Fibroblast of skin of left quadriceps (primary cell): Measurements from ENCODE around the gene MED23.

ENCODE experiments used
- DNase-seq, 2 experiments: peaks; one replicate each; pipeline ENCODE4 v3.0.0-alpha.2; 2013; ENCODE audit warnings: low read depth in 2 of 2

The MED23 gene, protein sequence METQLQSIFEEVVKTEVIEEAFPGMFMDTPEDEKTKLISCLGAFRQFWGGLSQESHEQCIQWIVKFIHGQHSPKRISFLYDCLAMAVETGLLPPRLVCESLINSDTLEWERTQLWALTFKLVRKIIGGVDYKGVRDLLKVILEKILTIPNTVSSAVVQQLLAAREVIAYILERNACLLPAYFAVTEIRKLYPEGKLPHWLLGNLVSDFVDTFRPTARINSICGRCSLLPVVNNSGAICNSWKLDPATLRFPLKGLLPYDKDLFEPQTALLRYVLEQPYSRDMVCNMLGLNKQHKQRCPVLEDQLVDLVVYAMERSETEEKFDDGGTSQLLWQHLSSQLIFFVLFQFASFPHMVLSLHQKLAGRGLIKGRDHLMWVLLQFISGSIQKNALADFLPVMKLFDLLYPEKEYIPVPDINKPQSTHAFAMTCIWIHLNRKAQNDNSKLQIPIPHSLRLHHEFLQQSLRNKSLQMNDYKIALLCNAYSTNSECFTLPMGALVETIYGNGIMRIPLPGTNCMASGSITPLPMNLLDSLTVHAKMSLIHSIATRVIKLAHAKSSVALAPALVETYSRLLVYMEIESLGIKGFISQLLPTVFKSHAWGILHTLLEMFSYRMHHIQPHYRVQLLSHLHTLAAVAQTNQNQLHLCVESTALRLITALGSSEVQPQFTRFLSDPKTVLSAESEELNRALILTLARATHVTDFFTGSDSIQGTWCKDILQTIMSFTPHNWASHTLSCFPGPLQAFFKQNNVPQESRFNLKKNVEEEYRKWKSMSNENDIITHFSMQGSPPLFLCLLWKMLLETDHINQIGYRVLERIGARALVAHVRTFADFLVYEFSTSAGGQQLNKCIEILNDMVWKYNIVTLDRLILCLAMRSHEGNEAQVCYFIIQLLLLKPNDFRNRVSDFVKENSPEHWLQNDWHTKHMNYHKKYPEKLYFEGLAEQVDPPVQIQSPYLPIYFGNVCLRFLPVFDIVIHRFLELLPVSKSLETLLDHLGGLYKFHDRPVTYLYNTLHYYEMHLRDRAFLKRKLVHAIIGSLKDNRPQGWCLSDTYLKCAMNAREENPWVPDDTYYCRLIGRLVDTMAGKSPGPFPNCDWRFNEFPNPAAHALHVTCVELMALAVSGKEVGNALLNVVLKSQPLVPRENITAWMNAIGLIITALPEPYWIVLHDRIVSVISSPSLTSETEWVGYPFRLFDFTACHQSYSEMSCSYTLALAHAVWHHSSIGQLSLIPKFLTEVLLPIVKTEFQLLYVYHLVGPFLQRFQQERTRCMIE (N-terminal part only)

DNA sequence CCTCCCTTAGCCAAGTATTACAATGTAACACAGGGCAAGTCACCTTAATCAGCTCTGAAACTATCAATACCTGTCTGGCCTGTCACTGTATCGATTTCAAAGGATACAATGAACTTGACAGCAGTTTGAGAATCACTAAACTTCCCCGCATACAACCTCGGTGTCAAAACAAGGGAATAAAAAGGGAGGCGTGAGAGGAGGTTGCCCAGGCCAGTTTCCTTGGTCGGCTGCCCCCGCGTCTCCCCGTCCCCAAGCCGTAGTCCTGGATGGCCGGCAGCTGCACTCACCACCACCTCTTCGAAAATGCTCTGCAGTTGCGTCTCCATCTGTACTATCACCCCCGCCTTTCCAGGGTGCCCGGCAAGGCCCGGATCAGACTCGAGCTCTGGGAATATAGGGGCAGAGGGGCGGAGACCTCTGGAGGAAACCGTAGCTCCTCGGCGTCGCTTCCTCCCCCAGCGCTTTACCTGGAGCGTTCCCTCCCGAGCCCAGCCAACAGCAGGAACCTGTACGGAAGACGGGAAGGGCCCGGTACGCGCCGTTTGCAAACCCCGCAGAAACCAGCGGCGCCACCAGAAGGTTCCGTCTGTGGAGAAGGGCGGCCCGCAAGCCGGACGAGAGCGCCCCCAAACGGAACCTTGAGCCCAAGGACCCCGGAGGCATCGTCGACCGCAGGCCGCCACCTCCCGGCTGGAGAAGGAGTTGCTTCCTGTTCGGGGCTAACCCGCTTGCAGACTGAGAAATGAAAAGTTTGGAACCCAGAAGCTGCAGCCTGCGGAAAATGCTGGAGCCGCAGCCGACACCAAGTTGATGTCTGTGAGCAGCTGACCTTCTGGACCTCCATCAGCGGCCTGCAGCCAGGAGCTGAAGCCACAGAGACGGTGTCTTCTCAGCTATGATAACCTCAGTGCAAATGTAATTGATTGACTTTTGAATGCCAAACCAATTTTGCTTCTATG is at the start of gene MED23:
TSS of gene MED23 (minus strand) at position 519 of the 959 bp plus-strand sequence. CDS start at position 326, 193 bp downstream.
- peak; percentile 86 for DNase-seq

DNA sequence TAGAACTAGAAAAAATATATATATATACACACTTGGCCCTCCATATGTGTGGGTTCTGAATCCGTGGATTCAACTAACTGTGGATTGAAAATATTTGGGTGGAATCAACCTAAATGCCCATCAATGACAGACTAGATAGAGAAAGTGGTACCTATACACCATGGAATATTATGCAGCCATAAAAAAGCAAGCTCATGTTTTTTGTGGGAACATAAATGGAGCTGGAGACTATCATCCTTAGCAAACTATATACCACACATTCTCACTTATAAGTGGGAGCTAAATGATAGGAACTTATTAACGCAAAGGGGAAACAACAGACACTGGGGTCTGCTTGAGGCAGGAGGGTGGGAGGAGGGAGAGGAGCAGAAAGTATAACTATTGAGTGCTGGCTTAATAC is 45.1 kb upstream of the MED23 start:
- no peak for DNase-seq

DNA sequence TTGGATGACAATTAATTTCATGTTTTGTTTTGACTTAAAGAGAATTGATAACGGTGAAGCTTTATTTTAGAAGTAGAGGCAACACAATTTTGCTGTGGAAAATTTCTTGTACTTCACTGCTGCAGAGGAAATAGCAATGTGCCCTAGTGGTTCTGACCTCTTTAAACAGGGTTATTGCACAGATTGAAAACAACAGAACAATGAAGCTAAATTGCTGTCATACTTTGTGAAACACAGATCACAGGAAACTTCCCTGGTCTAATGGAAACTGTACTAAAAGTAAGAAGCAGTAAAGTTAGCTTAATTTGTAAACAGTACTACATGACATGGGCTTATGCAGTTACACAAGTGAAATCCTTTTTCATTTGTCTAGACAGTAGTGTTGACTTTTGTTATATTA is 41.8 kb upstream of the MED23 start:
- DNase-seq = no peak

DNA sequence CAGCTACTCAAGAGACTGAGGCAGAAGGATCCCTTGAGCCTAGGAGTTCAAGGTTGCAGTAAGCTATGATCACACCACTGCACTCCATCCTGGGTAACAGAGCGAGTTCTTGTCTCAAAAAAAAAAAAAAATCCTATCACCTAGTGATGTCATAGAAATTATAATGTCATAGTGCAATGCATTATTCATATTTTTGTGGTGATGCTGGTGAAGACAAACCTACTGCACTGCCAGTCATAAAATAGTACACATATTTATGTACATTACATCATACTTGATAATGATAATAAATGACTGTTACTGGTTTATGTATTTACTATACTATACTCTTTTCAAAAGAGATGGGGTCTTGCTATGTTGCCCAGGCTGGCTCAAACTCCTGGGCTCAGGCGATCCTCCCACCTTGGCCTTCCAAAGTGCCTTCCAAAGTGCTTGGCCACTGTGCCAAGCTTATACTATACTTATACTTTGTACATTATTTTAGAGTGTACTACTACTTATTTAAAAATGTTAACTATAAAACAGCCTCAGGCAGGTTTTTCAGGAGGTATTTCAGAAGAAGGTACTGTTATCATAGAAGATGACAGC is 35.6 kb upstream of the MED23 start:
- no peak for DNase-seq

DNA sequence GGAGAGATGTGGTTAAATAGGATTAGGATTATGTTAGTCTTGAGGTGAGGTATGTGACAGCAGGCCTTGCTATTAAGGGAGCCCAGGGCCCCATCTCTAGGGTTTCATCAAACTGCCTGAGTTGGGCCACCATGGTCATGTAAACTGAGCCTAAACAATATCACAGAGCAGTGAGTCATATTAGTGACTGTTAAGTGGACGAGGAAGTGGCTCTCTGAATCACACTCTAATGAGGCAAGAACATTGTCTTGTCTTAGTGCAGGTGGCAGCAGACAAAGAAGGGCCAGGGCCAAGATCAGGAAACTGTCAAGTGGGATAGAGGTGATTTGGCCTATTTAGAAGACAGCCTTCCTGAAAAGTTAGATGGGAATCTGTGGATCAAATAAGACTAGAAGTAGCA is 32.2 kb upstream of the MED23 start:
- no peak for DNase-seq

DNA sequence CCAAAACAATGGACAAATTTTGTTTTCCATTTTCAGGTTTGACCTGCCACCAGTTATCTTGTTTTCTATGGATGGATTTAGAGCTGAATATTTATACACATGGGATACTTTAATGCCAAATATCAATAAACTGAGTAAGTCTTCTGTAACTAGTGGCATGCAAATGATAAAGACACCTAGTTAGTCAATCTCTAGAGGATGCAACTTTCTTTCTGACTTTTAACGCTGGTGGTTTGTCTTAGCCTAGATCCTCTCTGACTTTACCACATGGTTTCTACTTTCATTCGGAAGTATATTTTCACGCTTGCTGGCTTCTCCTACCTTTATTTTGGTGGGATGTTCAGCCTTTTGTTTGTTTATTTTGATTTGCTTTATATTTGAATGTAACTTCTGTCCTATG is 30.2 kb upstream of the MED23 start:
- DNase-seq = no peak

DNA sequence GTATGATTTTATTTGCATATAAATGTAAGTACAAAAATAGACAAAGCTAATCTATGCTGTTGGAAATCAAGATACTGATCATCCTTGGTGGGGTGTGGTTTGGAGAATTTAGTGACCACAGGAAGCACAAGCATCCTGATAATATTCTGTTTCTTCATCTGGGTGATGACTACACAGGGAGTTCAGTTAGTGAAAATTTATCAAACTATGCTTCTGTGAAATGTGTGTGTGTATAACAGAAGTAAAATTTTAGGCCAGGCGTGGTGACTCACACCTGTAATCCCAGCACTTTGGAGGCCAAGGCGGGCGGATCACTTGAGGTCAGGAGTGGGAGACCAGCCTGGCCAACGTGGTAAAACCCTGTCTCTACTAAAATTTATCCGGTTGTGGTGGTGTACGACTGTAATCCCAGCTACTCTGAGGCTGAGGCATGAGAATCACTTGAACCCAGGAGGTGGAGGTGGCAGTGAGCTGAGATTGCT is 29.6 kb upstream of the MED23 start:
- DNase-seq = peak; percentile 4 to 6

DNA sequence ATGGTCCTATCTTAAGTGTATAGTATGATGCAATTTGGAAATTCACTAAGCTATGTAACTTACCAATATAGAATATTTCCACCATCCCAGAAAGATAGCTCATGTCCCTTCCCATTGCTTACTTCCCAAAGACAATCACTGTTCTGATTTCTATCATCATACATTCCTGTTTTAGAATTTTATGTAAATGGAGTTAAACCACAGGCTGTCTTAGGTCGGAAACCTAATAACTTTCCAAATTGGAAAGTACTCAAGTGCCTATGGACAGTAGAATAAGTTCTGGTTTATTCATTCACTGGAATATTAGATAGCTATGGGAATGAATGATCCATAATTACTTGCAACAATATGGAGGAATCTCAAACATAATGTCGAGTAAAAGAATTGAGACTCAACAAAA is 29.2 kb upstream of the MED23 start:
- no peak for DNase-seq

DNA sequence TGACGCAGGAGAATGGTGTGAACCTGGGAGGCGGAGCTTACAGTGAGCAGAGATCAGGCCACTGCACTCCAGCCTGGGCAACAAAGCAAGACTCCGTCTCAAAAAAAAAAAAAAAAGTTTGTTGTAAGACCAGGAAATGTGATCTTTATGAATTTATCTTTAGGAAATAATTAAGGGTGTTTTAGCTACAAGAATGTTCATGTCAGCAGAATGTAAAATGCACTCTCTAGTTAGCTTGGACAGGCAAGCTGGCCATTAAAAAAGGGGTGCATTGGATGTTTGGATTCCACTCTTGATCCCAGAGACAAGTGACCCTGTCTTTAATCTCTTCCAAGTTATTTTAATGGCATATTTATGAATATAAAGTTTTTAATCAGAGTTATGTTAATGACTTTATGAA is 28.6 kb upstream of the MED23 start:
- no peak for DNase-seq

DNA sequence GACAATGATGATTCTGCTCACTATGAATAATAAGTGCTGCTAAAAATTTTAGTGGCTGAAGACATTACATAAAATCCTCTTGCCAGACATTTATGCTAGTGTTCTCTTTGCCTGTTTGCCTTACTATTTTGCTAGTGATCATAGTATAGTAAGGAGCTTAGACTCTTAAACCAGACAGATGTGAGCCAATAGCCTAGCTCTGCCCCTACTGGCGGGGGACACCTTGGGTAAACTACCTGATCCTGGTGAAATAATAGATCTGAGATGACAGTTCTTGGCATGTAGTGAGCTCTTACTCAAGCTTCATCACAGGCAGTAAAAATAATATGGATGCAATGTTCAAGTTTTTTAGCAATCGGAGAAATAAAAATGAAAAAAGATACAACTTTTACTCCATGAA is 27.9 kb upstream of the MED23 start:
- no peak for DNase-seq

DNA sequence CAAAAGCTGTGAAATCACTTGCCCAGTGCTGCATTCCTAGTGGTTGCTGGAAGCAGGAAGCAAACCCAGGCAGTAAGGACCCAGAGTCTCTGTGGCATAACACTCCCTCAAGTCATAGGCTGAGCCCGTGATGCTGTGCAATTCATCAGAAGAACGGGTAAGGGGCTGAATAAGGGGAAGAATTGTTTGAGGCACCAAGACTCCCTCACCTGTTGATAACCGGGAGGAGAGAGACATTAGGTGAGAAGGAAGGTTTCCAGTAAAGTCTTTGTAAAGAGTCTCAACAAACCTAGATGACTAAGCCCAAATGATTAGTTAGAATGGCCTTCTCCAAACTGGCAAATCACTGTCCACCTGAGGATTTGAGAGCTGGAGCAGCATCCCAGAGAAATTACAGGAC is 27.3 kb upstream of the MED23 start:
- DNase-seq = no peak

DNA sequence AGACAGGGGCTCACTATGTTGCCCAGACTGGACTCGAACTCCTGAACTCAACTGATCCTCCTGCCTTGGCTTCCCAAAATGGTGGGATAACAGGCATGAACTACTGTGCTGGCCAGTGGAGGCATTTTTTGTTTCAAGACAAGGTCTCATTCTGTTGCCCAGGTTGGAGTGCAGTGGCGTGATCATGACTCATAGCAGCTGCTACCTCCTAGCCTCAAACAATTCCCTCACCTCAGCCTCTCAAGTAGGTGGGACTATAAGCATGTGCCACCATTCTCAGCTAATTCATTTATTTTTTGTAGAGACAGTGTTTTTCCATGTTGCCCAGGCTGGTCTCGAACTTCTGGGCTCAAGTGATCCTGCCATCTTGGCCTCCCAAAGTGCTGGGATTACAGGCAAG is 26.3 kb upstream of the MED23 start:
- DNase-seq = no peak

DNA sequence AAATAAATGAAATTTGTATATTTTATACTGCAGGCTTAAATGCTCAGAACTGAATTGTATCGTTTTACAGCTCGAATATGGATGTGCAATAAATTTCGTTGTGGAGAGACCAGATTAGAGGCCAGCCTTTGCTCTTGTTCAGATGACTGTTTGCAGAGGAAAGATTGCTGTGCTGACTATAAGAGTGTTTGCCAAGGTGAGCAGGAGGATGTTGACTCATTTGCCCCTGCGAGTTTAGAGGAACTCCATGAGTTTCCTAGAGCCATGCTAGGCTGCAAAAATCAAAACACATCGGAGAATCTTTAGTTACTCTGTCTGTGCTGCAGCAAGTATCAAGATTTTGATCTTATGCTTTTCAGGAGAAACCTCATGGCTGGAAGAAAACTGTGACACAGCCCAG is 24.4 kb upstream of the MED23 start:
- no peak for DNase-seq

DNA sequence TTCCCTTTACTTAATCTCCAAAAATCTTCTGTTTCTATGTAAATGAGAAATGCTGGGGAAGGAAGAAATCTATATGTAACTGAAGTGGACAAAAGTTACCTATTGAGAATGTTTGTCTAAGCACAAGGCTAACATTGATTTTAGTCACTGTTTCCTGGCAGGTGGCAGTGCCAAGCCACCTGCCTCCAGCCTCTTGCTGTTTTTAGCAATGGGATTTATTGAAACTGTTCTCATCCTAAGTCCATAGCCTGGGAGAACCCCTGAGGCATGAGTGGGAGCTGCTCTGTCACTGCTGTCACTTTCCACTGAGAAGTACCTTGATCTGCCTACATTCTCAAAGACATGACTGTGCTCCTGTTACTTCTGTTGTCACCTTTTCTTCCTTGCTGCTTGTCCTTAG is 23.7 kb upstream of the MED23 start:
- no peak for DNase-seq

DNA sequence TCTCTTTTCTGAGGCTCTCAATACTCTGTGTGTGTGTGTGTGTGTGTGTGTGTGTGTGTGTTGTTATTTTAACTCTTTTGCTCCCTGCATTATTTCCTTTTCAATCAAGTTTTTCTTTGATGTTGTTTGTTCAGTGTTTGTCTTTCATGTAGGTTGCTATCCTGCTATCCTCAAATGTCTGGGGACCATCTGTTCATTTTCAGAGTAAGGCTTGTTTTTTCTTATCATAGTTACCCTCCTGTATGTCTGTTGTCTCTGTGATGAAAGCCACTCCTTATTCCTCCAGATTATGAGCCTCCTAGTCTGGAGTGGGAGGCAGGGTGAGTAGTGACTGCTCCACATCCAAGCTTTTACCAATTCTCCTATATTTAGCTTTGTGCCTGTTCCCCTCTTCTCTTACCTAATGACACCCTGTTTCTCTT is 18.2 kb upstream of the MED23 start:
- no peak for DNase-seq

DNA sequence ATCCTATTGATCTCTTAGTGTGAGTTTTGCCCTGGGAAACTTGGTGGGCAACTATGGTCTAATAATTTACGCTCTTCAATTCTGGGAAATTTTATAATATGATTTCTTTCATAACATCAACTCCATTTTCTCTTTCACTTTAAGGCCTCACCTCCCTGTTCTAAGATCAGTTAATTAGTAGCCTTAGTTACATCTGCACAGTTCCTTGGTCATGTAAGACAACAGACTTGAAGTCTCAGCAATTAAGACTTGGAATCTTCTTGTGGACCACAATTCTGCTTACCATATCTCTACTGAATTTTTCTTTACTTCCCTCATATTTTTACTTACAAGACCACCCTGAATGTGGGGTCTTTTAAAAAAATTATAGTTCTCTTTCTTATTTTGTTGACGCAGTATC is 17.8 kb upstream of the MED23 start:
- DNase-seq = no peak

DNA sequence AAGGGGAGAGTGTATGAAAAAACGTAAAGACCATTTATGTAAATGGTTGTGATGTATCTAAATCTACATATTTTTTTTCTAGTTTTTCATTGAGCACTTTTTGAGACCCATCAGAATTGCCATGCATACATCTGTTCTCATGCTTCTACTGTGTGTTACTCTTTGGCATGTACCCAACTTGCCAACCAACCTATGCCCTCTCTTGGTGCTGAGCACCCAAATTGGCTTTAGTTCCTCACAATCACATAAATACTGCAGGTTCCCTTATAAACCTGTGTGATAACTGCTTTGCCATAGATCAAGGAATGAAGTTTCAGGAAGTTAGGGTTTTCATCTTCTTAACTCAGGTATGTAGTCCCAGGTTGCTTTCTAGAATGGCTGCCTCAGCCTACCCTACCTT is 16.9 kb upstream of the MED23 start:
- no peak for DNase-seq

DNA sequence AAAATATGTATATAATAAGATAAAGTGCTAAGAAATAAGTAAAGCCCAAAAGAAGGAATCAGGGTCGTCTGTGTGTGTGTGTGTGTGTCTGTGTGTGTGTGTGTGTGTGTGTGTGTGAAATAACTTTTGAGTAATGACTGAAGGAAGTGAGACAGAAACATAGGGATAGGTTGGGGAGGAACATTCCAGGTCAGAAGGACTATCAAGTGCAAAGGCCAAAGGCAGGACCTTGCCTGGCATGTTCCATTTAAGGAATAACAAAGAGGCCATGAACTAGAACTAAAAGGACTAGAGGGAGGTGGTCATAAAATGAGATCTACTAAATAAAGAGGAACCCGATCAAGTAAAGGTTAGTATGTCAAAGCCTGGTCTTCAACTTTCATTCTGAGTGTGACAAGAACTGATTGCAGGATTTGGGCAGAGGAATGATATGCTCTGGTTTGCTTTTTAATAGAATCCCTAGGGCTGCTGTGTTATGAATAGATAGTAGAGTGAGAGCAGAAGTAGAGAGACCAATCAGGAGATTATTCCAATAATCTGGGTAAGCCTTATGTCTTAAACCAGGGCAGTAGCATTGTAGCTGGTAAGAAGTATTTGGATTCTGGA is 15.9 kb upstream of the MED23 start:
- DNase-seq = no peak

DNA sequence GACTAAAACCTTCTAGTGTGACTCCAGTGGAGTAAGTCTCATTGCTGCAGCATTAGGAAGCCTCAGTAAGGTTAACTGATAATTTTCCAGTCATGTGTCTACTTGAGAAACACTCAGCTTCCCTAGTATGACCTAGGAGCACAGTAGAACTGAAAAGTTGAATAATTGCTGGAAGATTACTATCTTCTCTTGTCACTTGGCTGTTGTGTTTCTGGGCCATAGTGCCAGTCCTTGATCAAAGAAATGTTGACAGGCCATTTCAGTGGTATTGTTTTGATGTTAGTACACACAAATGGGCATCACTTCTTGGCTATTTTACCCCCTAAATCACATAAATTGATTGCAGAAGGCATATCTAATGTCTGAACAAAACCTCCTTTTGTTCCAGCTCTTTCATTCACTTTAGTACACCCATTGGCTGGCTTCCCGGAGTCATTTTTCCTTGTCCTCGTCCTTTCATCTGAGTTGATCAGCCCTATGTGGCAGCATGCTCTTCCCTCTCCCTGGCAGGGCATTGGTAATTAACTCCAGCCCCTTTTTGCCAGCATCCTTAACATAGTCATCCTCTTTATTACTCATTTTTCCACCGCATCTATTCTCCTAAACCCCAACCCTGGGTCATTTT is 15.1 kb upstream of the MED23 start:
- DNase-seq = no peak

DNA sequence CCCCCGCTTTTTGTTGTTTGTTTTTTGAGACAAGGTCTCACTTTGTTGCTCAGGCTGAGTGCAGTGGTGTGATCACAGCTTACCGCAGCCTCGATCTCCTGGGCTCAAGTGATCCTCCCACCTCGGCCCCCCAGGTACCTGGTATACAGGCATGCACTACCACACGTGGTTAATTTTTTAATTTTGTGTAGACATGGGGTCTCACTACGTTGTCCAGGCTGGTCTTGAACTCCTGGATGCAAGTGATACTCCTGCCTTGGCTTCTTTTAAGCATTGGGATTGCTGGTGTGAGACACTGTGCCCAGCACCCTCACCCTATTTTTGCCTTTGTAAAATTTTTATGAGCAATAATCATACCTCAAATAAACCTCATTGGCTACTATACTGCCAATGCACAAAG is 14.5 kb upstream of the MED23 start:
- no peak for DNase-seq
